ENCODE data around the gene RDX.

The RDX gene

GRCh38 chr11:110174645-110175310 is 121.6 kb downstream of the RDX start:
- TF ChIP-seq CTCF (IDR thresholded peaks at IDR 0.05; ENCODE audit: low read depth, low read length, missing control alignments): no peak

DNA sequence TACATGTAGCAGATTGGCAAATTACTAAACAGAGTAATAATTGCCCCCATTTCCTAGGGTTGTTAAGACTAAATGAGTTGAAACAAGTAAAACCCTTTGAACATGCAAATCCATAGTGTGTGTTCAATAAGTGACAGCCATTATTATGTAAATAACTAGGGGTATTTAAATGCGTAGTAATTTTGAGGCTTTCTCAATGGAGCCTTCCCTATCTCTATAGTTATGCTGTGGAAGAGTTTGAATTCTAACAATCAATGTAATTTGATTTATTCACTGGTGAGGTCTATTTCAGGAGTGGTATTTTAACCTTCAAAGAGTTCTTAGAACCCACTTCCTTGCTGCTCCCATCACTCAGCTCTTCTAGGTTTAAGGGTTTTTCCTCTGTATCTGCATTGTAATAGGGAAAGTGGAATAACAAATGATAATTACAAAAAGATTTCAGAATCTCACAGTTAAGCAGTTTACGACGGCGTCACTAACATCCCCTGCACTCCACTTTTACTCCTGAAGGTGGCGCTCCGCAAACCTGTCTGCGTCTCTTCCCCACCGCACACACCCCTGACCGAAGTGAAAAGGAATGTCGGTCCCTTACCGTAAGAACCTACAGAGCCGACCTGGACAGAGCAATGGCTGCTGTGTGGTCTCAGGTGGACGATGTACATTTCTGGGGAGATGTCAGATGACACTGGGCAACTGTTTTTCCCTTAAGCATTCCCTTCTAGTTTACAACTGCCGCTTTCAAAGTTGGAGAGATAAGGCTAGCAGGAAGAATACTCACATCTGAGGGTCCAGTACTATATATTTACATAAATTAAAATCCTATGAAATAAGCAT is 122.4 kb downstream of the RDX start:
- H3K4me3 ChIP-seq (replicated peaks; ENCODE audit: low read depth, low read length): no peak overlapping the region
- peak; percentile 40 for DNase-seq (ENCODE audit: extremely low read depth, low read depth)
- peak; percentile 85 for TF ChIP-seq CTCF (IDR thresholded peaks at IDR 0.05; ENCODE audit: low read depth, low read length, missing control alignments)

More at GRCh38 chr11:110174645-110175310, 121.6 kb downstream of the RDX start:
- no peak for DNase-seq (ENCODE audit: extremely low read depth, low read depth)
- H3K4me3 ChIP-seq (replicated peaks; ENCODE audit: low read depth, low read length): no peak overlapping the region

DNA sequence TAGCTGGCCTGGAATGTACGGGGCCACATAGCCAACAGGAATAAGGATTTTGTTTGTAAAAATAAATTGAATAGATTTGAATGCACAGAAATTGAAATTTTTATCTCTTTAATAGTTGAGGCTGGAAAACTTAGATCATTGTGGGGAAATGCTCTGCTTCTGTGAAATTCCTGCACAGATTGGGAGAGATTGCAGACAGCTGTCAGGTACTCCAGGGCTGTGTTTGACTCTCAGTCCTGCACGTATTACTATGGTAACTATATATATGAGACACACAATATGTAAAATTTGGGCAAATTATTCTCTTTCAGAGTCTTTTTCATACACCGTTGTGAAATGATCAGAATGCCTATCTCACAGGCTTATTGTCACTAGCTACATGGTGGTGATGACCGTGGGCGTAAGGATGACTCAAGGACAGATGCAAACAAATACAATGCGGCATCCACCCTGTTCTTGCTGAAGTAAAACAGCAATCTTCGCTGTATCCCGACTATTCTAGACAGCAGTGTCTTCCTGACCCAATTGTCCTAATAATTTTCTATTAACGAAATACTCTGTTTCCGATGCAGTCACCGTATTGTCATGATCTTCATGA is 123.8 kb downstream of the RDX start:
- H3K4me3 ChIP-seq (replicated peaks; ENCODE audit: low read depth, low read length): no peak overlapping the region
- DNase-seq (ENCODE audit: extremely low read depth, low read depth): no peak
- no peak for TF ChIP-seq CTCF (IDR thresholded peaks at IDR 0.05; ENCODE audit: low read depth, low read length, missing control alignments)

DNA sequence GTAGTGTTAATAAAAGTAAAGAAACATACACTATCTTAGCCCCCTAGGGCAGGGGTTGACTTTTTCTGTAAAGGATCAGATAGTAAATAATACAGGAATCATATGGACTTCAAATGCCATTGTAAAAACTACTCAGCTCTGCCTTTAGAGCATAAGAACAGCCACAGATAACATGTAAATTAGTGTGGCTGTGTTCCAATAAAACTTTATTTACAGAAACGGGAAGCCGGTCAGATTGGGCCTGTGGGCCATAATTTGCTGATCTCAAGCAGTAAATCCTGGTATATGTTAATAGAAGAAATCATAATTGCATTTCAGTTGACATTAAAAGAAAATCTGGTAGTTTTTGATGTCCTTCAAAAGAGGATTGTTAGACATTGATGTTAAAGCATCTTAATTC is 126.7 kb downstream of the RDX start:
- H3K4me3 ChIP-seq (replicated peaks; ENCODE audit: low read depth, low read length): no peak overlapping the region
- no peak for DNase-seq (ENCODE audit: extremely low read depth, low read depth)
- no peak for TF ChIP-seq CTCF (IDR thresholded peaks at IDR 0.05; ENCODE audit: low read depth, low read length, missing control alignments)

DNA sequence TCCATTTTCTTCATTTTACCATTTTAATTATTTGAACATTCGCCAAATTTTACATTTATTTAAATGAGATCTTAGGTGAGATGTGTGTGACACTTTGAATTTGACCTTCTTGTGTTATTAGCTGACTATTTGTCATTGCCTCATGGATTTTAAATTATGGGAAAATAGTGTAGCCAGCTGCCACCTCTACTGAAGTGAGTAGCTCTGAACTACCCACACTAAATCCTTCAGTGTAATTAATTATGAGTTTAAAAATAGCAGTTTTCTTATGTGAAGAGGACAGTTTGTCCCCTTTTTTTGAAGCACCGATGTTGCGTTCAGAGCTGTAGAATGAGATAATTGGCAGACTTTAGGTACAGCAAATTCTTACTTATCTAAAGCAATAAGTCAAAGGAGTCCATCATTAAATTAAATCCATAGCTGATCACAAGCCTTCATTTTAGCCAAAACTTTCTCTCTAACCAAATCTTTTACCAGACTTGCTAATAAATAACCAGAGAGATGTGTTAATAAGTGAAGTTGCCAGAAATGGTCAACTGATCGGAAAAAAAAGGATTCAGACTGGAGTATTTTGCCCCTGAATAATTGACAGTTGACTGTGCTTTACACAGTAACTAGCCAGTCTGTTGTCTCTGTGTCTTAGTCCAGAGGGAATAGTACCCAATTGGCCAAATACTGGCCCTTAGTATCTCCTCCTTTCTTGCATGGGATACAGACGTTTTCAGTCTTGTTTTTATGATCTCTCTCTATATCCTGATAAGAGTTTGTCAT is 128.2 kb downstream of the RDX start:
- no peak for TF ChIP-seq CTCF (IDR thresholded peaks at IDR 0.05; ENCODE audit: low read depth, low read length, missing control alignments)
- no peak overlapping the region for H3K4me3 ChIP-seq (replicated peaks; ENCODE audit: low read depth, low read length)
- no peak for DNase-seq (ENCODE audit: extremely low read depth, low read depth)
